Heart left ventricle (tissue), 16 donors: ENCODE results near the gene MYO1E. TPM values are rescaled to one million over a fixed set of nuclear protein-coding genes. Genes with fewer than 3 reads are reported as not detected.

Source experiments
- ATAC-seq, 4 donors: fragments of 200-7000 bp; cut with Tn5 transposase; one replicate each; pipeline ENCODE4 v1.9.1; 2020 to 2022; ENCODE audit warnings: moderate library complexity in 4 of 4, mild to moderate bottlenecking in 3 of 4, moderate number of reproducible peaks in 1 of 4
- DNase-seq, 5 donors: peaks; one replicate each; pipeline ENCODE4 v3.0.0-alpha.2; 2020
- H3K27ac ChIP-seq, 12 donors: fragments of 200-600 bp; sonication (generic) in 4 of 12; one replicate each; pipeline versions ENCODE4 v1.5.0 to v1.8.0; 2016 to 2022; ENCODE audit warnings: mild to moderate bottlenecking in 2 of 12
- H3K27me3 ChIP-seq, 9 donors: fragments of 200-600 bp; sonication (generic) in 2 of 9; one replicate each; pipeline versions ENCODE4 v1.5.1 to v1.8.0; 2016 to 2022; ENCODE audit warnings: mild to moderate bottlenecking in 3 of 9
- H3K36me3 ChIP-seq, 9 donors: fragments of 200-600 bp; sonication (generic) in 2 of 9; one replicate each; pipeline versions ENCODE4 v1.5.0 to v1.8.0; 2018 to 2022; ENCODE audit warnings: mild to moderate bottlenecking in 2 of 9
- H3K4me1 ChIP-seq, 12 donors: fragments of 200-600 bp; sonication (generic) in 4 of 12; one replicate each; pipeline versions ENCODE4 v1.5.0 to v1.8.0; 2016 to 2022; ENCODE audit warnings: mild to moderate bottlenecking in 3 of 12
- H3K4me3 ChIP-seq, 12 donors: fragments of 200-600 bp; sonication (generic) in 4 of 12; one replicate each; pipeline versions ENCODE4 v1.5.0 to v1.8.0; 2017 to 2022; ENCODE audit warnings: mild to moderate bottlenecking in 9 of 12, moderate library complexity in 4 of 12
- H3K9me3 ChIP-seq, 12 donors: fragments of 200-600 bp; sonication (generic) in 4 of 12; one replicate each; pipeline versions ENCODE4 v1.5.0 to v1.8.0; 2016 to 2022; ENCODE audit warnings: mild to moderate bottlenecking in 1 of 12
- POLR2A ChIP-seq, 2 donors: fragments of 450-650 bp; IDR thresholded peaks; one replicate each; pipeline ENCODE4 v1.6.1; 2017; ENCODE audit warnings: antibody characterized with exemption in 2 of 2, mild to moderate bottlenecking in 2 of 2, moderate library complexity in 2 of 2
- WGBS, 4 donors: extraction: QIAGEN DNeasy Blood & Tissue Kit in 2 of 4; methylation state at CpG; one replicate each; pipeline versions ENCODE4 v1.1.5 to v1.1.7; 2013 to 2018; 5-methylcytosine and 5-hydroxymethylcytosine counted together
- intact Hi-C, 10 donors: fragments of 100-400 bp; cut with DNase I; formaldehyde crosslinking; loops; one replicate each; pipeline versions ENCODE4 v1.11.1 to v1.14.2; 2022
- polyA plus RNA-seq, 2 donors: library from polyadenylated mRNA; stranded (reverse); fragments of 200-250 nt; gene quantifications; one replicate each; pipeline ENCODE4 v1.2.3, GENCODE V29; 2013
- total RNA-seq, 9 donors: library from RNA; depleted of rRNA in 2 of 9; stranded (reverse); fragments of >200 nt in 2 of 9; fragmentation: NEBNext Ultra II Directional in 3 of 9; extraction: Animal tissue kit (Norgen Biotek cat#: 25700) in 3 of 9; gene quantifications; one replicate each; pipeline versions ENCODE4 v1.1.0 to v1.2.4, GENCODE V29; 2016 to 2023
- TF ChIP-seq, protein P1 (sequence below), 12 donors: fragments of 200-600 bp; sonication (generic) in 4 of 12; IDR thresholded peaks; one replicate each; pipeline versions ENCODE4 v1.5.0 to v1.8.0; 2018 to 2022; ENCODE audit warnings: antibody characterized with exemption in 12 of 12, mild to moderate bottlenecking in 5 of 12
- donor health status: ischemic (EF 13 %, LVEDD 7.1; RV severe dilation, severe dysfunction).
- donor health status: healthy with polysubstance abuse.
- donor health status: DM: no; HTN: yes; CAD: no.
- donor health status: DM: no; HTN: no; CAD: no.
- donor health status: ischemic (EF 25% LVEDD 6.9; RV normal size, moderate dysfunction).
- donor health status: ischemic (EF 25% LVEDD 5.7; RV mildly dilated, moderate dysfunction).
- donor health status: healthy.
- donor health status: DM: yes; HTN: yes; CAD: no.
- donor health status: ischemic (EF 35%, LVEDD 5.7; RV mildly dilated, moderate dysfunction).
- donor health status: nonischemic (EF 11% LVEDD 7.7; RV severe dilation, severe dysfunction).
- donor health status: DM: yes; HTN: yes; CAD: no.
- donor health status: PGD.
- donor health status: ischemic (EF 29% LVEDD 5.4; RV normal size, mild dysfunction).
- donor health status: nonischemic (EF 23%, LVEDD 6.1; RV moderate dilation, normal function).

MYO1E gene
- total and polyA plus RNA-seq, 11 donors: 8.5 to 98.6 (median 25.2) TPM

DNA sequence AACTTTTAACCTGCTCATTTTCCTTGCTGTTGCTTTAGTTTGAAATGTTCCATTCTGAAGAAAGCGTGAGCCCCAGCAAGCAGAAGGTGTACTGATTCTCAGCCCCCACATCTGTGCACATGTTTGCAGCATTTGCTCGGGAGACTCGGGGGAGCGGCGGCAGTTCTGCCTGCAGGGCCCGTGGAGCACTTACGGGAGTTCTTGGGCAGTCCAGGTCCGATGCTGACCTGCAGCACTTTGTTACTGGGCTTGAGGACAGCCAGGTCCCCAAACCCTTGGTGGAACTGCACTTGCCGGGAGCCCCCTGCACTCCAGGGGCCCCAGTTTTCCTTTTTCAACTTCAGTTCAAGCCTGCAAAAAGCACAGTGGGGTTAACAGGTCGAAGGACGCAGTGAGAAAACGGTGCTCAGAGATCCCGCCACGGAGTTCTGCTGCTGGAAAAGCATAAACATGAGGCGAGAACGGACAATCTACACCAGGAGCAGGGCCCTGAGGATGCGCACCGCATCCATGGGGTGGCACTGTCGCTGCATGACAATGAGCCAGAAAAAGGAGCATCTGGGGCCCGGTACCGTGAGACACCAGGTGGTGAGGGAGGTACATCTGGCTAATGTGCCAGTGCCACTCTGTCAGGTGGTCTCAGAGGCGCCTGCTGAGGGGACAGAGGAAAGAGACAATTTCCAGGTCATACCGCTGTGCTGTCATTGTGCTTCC is 211.6 kb downstream of the MYO1E start:
- TF ChIP-seq POLR2A (IDR thresholded peaks at IDR 0.05): no peak
- TF ChIP-seq, protein P1, sequence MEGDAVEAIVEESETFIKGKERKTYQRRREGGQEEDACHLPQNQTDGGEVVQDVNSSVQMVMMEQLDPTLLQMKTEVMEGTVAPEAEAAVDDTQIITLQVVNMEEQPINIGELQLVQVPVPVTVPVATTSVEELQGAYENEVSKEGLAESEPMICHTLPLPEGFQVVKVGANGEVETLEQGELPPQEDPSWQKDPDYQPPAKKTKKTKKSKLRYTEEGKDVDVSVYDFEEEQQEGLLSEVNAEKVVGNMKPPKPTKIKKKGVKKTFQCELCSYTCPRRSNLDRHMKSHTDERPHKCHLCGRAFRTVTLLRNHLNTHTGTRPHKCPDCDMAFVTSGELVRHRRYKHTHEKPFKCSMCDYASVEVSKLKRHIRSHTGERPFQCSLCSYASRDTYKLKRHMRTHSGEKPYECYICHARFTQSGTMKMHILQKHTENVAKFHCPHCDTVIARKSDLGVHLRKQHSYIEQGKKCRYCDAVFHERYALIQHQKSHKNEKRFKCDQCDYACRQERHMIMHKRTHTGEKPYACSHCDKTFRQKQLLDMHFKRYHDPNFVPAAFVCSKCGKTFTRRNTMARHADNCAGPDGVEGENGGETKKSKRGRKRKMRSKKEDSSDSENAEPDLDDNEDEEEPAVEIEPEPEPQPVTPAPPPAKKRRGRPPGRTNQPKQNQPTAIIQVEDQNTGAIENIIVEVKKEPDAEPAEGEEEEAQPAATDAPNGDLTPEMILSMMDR (IDR thresholded peaks at IDR 0.05): peak in 6 of 12 donors; percentile 15 to 42 (median 22)
- no peaks in the 10 kb centered on the region for H3K27me3 ChIP-seq
- peaks cover 0 to 86% (median 63%) of the 10 kb centered on the region in 9 donors for H3K36me3 ChIP-seq
- H3K9me3 ChIP-seq: no peaks in the 10 kb centered on the region
- no peaks in the 10 kb centered on the region for H3K4me1 ChIP-seq
- no peak overlapping the region for H3K27ac ChIP-seq
- WGBS, 4 donors: 89 to 91% (median 89%) methylated on average over 21 to 23 of the region's 23 CpGs
- intact Hi-C loops: loop anchor here in 2 of 10 donors (5.0 to 10.0 kb wide), 2 partner anchors 334 to 336 kb away; no protein-coding TSS in a partner anchor
- DNase-seq: no peak
- no peak for ATAC-seq
- H3K4me3 ChIP-seq: no peak overlapping the region

DNA sequence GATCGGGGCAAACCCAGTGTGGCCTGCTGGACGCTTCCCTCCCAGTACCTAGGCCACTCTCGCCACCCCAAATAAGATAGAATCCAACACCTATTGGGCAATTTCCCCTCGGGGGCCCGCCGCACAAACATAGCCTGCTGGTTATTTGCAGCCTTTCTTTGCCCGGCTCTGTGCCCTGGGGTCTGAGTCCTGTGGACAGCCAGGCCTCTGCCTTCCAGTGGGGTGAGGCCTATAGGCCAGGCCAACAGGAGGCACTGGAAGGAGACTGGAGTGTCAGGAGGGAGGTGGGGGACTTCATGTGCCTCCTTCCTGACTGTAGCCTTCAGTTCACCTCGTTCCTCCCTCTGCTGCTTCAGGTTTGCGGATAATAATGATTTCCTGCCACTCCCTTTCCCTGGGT is 213.5 kb downstream of the MYO1E start:
- no peaks in the 10 kb centered on the region for H3K9me3 ChIP-seq
- H3K4me1 ChIP-seq: no peaks in the 10 kb centered on the region
- WGBS, 4 donors: 85 to 93% (median 86%) methylated on average over 9 of the region's 9 CpGs
- H3K36me3 ChIP-seq: peaks cover 0 to 93% (median 75%) of the 10 kb centered on the region in 9 donors
- H3K27me3 ChIP-seq: no peaks in the 10 kb centered on the region
- intact Hi-C loops: no loop called here
- no peak overlapping the region for H3K27ac ChIP-seq
- no peak for ATAC-seq
- no peak for TF ChIP-seq POLR2A (IDR thresholded peaks at IDR 0.05)
- TF ChIP-seq, protein P1 (IDR thresholded peaks at IDR 0.05): no peak
- H3K4me3 ChIP-seq: no peak overlapping the region
- DNase-seq: no peak

DNA sequence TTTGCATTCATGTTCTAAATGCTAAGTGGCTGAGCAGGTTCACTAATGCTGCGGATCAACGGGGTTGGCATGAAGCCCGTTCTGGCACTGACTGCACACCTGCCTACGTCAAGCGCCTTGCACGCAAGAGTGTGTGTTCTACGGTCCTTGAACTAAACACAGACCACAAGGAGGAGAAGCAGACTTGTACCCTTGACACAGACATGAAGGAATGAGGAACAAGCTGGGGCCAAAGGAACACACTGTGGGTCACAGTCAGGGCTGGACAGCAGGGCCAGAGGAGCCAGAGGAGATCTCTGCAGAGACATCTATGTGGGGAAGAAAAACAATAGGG is 214.0 kb downstream of the MYO1E start:
- TF ChIP-seq, protein P1 (IDR thresholded peaks at IDR 0.05): no peak
- TF ChIP-seq POLR2A (IDR thresholded peaks at IDR 0.05): no peak
- intact Hi-C loops: no loop called here

DNA sequence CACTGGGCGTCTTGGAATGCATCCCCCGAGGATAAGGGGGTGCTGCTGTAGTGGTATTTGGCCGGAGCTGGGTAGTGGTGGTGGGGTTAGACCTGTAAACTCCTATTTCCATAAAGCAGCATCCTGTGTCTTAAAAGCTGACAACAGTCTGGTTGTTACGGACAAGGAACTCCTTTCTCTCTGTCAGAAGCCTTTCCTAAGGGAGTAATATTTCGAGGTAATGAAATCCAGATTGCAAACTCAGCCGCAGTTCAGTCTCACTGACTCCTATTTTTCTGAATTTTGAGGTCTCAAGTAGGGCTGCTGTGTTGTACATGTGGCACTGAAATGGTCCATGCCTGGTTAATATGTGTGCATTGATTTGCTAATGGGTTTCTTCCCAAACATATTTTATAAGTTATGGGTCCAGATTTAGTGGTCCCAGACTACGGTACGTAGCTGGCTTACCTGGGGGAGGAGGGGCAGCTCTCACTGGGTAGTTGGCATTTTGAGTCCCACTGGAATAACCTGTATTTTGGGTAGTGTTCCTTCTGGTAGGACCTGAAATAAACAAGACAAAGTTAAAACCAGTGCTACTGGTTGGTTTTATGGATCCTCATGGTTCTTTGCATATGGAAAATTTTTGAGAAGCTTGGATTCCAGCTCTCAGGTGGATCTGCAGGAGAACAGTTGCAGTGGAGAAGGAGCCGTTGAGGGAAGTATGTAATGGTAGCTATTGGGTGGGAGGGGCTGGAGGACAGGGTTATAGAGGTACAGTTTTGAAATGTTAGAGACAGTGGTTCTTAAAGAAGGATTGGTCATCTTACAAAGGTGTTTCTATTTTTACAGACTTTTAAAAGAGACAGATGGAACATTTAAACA is 214.6 kb downstream of the MYO1E start:
- no peak for TF ChIP-seq POLR2A (IDR thresholded peaks at IDR 0.05)
- TF ChIP-seq, protein P1 (IDR thresholded peaks at IDR 0.05): no peak
- Histone ChIP-seq H3K4me1 (no peaks in the 10 kb centered on the region), H3K4me3 (no peak overlapping the region), H3K27me3 (no peaks in the 10 kb centered on the region), H3K27ac (no peak overlapping the region), H3K36me3 (peaks cover 2 to 99% (median 84%) of the 10 kb centered on the region in 9 donors), H3K9me3 (no peaks in the 10 kb centered on the region)
- intact Hi-C loops: no loop called here
- DNase-seq (no peak), ATAC-seq (no peak)
- 92 to 95% (median 94%) methylated on average over 9 of the region's 9 CpGs for WGBS, 4 donors

More for the DNA sequence above, 214.0 kb downstream of the MYO1E start:
- Histone ChIP-seq H3K4me3 (no peak overlapping the region), H3K27me3 (no peaks in the 10 kb centered on the region), H3K27ac (no peak overlapping the region), H3K9me3 (no peaks in the 10 kb centered on the region), H3K4me1 (no peaks in the 10 kb centered on the region), H3K36me3 (peaks cover 0 to 95% (median 80%) of the 10 kb centered on the region in 9 donors)
- no peak for ATAC-seq
- DNase-seq: no peak
- WGBS, 4 donors: 88 to 94% (median 90%) methylated on average over 7 of the region's 7 CpGs
